GM21515 (cell line): ENCODE measurements around the gene CCNA2.

Source experiments
- ATAC-seq: cut with Tn5 transposase; IDR thresholded peaks from one replicate; pipeline ENCODE4 v1.9.1; 2021; ENCODE audit not compliant: unreplicated experiment

Gene CCNA2

GRCh38 chr4:121777625-121778024, 46.1 kb downstream of the CCNA2 start:
- no peak for ATAC-seq

- no peak for ATAC-seq
These were observed 46.9 kb downstream of the CCNA2 start for GRCh38 chr4:121776610-121777401.

GRCh38 chr4:121773883-121774282, 49.8 kb downstream of the CCNA2 start:
- ATAC-seq = no peak

GRCh38 chr4:121771869-121772268, 51.8 kb downstream of the CCNA2 start:
- no peak for ATAC-seq

- ATAC-seq = no peak
These were observed 54.3 kb downstream of the CCNA2 start for GRCh38 chr4:121769341-121769740.

GRCh38 chr4:121767166-121767565, 56.5 kb downstream of the CCNA2 start:
- no peak for ATAC-seq
